ENCODE results near the gene QSER1. TPM values are rescaled to one million over a fixed set of nuclear protein-coding genes. Genes with fewer than 3 reads are reported as not detected.

Gene QSER1
- total RNA-seq, 1 experiment from 2014 or later = 74.0 TPM

DNA sequence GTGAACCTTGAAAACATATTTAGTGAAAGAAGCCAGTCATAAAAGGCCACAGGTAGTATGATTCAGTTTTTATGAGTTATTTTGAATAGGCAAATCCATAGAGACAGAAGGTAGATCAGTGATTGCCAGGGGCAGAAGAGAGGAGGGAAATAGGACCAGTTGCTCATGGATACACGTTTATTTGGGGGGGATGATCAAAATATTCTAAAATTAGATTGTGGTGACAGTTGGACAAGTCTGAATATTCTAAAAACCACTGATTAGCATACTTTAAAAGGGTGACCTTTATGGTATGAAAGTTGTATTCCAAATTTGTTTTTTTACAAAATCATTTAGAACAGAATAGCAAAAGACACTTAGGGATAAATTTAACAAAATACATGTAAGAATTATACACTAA is 28.6 kb downstream of the QSER1 start:
- ChIA-PET CTCF (no interaction called here), POLR2A (no interaction called here)
- no peaks in the 10 kb centered on the region for H3K27me3 Mint-ChIP-seq (ENCODE audit: low read depth)
- DNase-seq (ENCODE audit: low spot score) = no peak
- TF ChIP-seq, protein P1, sequence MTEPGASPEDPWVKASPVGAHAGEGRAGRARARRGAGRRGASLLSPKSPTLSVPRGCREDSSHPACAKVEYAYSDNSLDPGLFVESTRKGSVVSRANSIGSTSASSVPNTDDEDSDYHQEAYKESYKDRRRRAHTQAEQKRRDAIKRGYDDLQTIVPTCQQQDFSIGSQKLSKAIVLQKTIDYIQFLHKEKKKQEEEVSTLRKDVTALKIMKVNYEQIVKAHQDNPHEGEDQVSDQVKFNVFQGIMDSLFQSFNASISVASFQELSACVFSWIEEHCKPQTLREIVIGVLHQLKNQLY (CRISPR knock-in tag; IDR thresholded peaks at IDR 0.05) = no peak
- TF ChIP-seq ZNF671 (CRISPR knock-in tag; IDR thresholded peaks at IDR 0.05) = no peak
- TF ChIP-seq, protein P2, sequence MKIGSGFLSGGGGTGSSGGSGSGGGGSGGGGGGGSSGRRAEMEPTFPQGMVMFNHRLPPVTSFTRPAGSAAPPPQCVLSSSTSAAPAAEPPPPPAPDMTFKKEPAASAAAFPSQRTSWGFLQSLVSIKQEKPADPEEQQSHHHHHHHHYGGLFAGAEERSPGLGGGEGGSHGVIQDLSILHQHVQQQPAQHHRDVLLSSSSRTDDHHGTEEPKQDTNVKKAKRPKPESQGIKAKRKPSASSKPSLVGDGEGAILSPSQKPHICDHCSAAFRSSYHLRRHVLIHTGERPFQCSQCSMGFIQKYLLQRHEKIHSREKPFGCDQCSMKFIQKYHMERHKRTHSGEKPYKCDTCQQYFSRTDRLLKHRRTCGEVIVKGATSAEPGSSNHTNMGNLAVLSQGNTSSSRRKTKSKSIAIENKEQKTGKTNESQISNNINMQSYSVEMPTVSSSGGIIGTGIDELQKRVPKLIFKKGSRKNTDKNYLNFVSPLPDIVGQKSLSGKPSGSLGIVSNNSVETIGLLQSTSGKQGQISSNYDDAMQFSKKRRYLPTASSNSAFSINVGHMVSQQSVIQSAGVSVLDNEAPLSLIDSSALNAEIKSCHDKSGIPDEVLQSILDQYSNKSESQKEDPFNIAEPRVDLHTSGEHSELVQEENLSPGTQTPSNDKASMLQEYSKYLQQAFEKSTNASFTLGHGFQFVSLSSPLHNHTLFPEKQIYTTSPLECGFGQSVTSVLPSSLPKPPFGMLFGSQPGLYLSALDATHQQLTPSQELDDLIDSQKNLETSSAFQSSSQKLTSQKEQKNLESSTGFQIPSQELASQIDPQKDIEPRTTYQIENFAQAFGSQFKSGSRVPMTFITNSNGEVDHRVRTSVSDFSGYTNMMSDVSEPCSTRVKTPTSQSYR (CRISPR knock-in tag; IDR thresholded peaks at IDR 0.05) = no peak
- TF ChIP-seq, protein P3, sequence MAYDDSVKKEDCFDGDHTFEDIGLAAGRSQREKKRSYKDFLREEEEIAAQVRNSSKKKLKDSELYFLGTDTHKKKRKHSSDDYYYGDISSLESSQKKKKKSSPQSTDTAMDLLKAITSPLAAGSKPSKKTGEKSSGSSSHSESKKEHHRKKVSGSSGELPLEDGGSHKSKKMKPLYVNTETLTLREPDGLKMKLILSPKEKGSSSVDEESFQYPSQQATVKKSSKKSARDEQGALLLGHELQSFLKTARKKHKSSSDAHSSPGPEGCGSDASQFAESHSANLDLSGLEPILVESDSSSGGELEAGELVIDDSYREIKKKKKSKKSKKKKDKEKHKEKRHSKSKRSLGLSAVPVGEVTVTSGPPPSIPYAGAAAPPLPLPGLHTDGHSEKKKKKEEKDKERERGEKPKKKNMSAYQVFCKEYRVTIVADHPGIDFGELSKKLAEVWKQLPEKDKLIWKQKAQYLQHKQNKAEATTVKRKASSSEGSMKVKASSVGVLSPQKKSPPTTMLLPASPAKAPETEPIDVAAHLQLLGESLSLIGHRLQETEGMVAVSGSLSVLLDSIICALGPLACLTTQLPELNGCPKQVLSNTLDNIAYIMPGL (CRISPR knock-in tag; IDR thresholded peaks at IDR 0.05) = no peak
- peaks cover 5% of the 10 kb centered on the region for H3K36me3 Mint-ChIP-seq
- H3K9me3 Mint-ChIP-seq = no peaks in the 10 kb centered on the region
- H3K27ac Mint-ChIP-seq = peak overlapping the region; percentile 12; the same call in 1 of the 2 replicates
- no peak overlapping the region for H3K4me3 Mint-ChIP-seq
- ATAC-seq = no peak
- H3K4me1 Mint-ChIP-seq = peaks cover 34% of the 10 kb centered on the region

DNA sequence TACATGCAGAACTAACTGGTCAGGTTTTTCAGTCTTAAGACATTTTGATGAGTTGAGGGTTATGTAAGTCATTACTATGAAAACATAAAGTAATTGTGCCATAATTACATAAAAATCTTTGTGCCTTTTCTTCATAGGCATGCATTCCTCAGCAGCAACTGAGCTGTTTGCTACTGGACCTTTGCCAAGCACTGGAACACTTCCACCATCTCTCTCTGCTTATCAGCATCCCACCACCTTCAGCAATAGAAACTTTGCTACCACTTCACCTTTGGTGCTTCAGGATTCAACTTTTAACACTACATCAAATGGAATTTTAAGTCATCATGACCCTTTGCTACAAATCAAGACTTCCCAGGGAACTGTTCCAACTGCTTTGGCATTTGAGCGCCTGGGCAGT is 39.0 kb downstream of the QSER1 start:
- Mint-ChIP-seq H3K36me3 (peaks cover 64% of the 10 kb centered on the region), H3K4me3 (no peak overlapping the region), H3K27me3 (ENCODE audit: low read depth) (no peaks in the 10 kb centered on the region), H3K27ac (no peak overlapping the region), H3K4me1 (peaks cover 16% of the 10 kb centered on the region), H3K9me3 (peaks cover 3% of the 10 kb centered on the region; the same call in 1 of the 2 replicates)
- ChIA-PET CTCF (interaction anchor here (1.5 kb wide), 1 partner anchor 61 kb away, joined by 3 read pairs; no protein-coding TSS in a partner anchor), POLR2A (interaction anchor here (0.5 kb wide), 1 partner anchor 70 kb away, joined by 3 read pairs; no protein-coding TSS in a partner anchor)
- DNase-seq (ENCODE audit: low spot score) (no peak), ATAC-seq (no peak)
- TF ChIP-seq FOXK1 (CRISPR knock-in tag; IDR thresholded peaks at IDR 0.05) = no peak
- TF ChIP-seq ZNF219 (CRISPR knock-in tag; IDR thresholded peaks at IDR 0.05; ENCODE audit: borderline replicate concordance) = no peak
- TF ChIP-seq HMGA2 (CRISPR knock-in tag; IDR thresholded peaks at IDR 0.05) = no peak
- TF ChIP-seq, protein P3 (CRISPR knock-in tag; IDR thresholded peaks at IDR 0.05) = no peak
- TF ChIP-seq RORB (CRISPR knock-in tag; IDR thresholded peaks at IDR 0.05) = no peak

DNA sequence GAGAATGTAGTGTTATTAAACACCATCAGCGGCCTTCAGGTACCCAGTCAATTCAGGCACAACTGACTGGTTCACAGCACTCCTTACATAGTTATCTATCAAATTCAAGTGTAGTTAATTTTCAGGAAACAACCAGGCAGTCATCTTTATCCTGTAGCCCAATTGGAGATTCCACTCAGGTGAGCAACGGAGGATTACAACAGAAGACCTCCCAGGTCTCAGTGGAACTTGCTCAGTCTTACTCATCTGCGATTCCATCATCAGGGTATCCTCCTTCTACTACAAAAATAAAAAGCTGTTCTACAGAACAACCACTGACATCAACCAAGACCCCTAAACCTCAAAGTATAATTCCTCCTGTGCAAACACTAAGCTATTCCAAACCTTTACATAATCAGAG is 39.6 kb downstream of the QSER1 start:
- Mint-ChIP-seq H3K36me3 (peaks cover 70% of the 10 kb centered on the region), H3K4me1 (peaks cover 20% of the 10 kb centered on the region), H3K9me3 (peaks cover 3% of the 10 kb centered on the region; the same call in 1 of the 2 replicates), H3K27me3 (ENCODE audit: low read depth) (no peaks in the 10 kb centered on the region), H3K4me3 (no peak overlapping the region), H3K27ac (no peak overlapping the region)
- ChIA-PET CTCF (interaction anchor here (1.5 kb wide), 1 partner anchor 62 kb away, joined by 3 read pairs; no protein-coding TSS in a partner anchor), POLR2A (no interaction called here)
- no peak for DNase-seq (ENCODE audit: low spot score)
- ATAC-seq = no peak
- TF ChIP-seq, protein P4, sequence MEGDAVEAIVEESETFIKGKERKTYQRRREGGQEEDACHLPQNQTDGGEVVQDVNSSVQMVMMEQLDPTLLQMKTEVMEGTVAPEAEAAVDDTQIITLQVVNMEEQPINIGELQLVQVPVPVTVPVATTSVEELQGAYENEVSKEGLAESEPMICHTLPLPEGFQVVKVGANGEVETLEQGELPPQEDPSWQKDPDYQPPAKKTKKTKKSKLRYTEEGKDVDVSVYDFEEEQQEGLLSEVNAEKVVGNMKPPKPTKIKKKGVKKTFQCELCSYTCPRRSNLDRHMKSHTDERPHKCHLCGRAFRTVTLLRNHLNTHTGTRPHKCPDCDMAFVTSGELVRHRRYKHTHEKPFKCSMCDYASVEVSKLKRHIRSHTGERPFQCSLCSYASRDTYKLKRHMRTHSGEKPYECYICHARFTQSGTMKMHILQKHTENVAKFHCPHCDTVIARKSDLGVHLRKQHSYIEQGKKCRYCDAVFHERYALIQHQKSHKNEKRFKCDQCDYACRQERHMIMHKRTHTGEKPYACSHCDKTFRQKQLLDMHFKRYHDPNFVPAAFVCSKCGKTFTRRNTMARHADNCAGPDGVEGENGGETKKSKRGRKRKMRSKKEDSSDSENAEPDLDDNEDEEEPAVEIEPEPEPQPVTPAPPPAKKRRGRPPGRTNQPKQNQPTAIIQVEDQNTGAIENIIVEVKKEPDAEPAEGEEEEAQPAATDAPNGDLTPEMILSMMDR (IDR thresholded peaks at IDR 0.05) = no peak
